NCI-H526 (cell line): Measurements from ENCODE around the gene ITGB7.

Experiments
- DNase-seq, 2 experiments: peaks; one replicate each; lab custom pipeline; 2025; lab: John Stamatoyannopoulos, UW

The ITGB7 gene

GRCh38 chr12:53207042-53207441 lies at the start of gene ITGB7:
TSS of gene ITGB7 (minus strand) at chr12:53207251. CDS start at chr12:53200443, 6,808 bp downstream.
- DNase-seq: no peak

DNA sequence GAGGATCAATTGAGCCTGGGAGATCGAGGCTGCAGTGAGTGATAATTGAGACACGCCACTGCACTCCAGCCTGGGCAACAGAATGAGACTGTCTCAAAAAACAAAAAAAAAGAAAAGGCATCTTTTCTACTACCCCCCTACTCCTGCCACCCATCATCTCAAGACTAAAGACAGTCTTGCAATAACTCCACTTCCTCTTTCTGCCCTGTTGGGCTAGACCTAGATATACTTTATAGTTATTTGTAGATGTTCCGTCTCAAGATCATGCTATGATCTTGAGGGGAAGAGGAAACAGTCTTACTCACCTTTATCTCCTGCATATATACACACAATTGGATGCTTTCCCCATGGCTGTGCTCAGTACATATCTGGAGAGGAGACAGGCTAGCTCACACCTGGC lies 48.9 kb upstream of the ITGB7 start:
- no peak for DNase-seq

- no peak for DNase-seq
Observed at GRCh38 chr12:53254816-53255545, 47.9 kb upstream of the ITGB7 start.

- DNase-seq: no peak
Observed at GRCh38 chr12:53253298-53253697, 46.2 kb upstream of the ITGB7 start.

DNA sequence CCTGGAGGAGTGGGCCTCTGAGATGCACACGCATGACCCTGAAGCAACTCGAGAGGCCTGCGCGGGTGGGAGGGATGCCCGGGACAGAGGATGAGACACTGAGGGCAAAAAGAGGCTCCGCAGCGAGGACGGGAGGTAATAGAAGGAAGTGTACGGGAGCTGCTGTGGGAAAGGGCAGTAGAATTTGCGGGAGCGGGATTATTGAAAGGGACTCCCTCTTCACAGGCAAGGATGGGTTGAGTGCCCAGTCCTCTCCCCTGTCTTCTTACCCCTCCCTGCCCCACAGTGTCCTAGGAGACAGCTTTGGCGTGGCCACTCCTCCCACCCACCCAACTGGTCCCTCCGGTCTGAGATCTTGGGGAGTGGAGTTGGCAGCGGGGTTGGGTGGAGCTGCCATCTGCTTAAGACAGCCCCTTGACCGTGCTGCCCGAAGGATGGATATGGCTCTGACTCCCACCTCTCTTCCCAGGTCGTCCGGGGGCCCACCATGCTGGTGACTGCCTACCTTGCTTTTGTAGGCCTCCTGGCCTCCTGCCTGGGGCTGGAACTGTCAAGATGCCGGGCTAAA lies 45.4 kb upstream of the ITGB7 start:
- DNase-seq: peak in 1 of 2 experiments; percentile 45

DNA sequence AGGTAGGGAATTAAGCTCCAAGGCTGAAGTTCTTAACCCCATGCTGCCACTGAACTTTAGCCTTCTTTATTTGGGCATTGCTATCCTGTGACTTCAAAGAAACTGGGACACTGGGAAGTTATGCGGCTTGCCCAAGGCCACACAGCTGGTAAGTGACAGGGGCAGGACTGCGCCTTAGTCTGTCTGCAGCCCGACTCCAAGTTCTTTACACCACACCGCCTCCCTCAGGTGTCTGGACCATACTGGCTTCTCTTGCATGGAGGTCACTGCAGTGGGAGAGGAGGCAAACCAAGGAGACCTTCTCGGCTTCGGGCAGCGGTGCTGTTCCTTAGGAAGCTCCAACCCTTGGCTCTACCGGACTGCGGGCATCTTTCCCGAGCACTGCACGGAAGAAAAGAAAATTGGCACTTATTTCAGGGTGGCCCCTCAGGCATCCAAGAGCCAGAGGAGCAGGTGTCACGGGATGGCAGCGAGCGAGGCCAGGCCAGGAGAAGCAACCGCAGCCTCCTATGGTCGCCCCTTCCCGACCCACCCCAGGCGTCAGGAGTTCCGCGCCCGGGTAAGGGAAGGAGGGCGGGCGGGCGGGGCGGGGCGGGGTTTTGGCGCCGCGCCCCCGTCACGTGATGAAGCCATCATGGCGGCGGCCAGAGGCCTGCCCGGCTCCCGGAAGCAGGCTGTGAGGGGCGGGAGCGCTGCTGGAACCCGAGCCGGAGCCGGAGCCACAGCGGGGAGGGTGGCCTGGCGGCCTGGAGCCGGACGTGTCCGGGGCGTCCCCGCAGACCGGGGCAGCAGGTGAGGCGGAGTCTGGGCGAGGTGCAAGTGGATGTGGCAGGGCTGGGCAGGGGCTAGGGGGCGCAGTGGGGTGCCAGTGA lies 44.7 kb upstream of the ITGB7 start:
- DNase-seq: peak; percentile 33 to 81

GRCh38 chr12:53245286-53245685 lies 38.2 kb upstream of the ITGB7 start:
- DNase-seq: no peak

DNA sequence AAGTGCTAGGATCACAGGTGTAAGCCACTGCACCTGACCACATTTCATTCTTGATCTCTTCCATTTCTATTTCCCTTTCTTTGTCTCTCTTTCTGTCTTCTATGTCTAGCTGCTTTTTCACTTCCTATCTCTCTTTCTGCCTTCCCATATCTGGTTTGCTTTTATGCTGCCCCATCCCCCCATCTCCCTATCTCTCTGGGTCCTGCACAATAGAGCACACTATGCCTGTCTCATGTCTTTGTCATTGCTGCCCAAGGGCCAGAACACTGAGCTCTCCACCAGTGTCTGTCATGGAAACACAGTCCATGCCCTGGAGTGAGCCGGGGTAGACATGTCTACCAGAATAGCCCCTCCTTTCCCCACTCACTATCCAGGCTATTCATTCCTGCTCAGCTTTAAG lies 37.3 kb upstream of the ITGB7 start:
- no peak for DNase-seq

DNA sequence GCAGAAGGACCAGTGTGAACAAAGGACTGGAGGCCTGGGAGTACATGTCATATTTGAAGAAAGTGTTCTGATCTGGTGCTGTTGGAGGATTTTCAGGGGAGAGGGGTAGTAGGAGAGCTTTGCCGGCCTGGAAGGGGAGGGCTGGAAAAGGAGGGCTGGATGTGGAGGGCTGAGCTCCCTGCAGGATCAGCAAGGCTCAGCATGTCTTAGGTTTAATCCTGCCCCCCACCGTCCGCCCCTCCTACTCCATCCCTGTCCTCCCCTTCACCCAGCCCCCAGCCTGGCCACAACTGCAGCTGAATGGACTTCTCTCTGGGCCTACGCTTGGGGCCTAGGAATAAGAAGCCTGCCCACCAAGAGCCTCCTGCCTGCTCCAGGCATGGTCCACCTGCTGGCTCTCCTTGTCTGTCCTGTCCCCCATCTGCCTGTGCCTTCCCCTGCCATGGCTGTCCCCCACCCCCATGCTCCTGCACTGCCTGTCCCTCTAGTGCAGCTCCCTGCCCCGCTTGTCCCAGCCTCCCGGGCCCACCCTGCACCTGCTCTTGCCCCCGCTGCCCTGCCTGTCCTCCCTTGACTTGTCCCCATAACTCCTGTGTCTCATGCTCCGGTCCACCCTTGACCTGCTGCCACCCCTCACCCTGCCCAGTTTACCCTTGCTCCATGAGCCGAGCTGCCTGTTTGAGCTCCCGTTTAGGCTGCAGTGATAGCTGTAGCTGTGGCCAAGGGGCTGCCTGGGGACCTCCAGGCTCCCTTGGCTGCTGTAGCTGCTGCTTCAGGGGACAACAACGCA lies 34.8 kb upstream of the ITGB7 start:
- DNase-seq: no peak

DNA sequence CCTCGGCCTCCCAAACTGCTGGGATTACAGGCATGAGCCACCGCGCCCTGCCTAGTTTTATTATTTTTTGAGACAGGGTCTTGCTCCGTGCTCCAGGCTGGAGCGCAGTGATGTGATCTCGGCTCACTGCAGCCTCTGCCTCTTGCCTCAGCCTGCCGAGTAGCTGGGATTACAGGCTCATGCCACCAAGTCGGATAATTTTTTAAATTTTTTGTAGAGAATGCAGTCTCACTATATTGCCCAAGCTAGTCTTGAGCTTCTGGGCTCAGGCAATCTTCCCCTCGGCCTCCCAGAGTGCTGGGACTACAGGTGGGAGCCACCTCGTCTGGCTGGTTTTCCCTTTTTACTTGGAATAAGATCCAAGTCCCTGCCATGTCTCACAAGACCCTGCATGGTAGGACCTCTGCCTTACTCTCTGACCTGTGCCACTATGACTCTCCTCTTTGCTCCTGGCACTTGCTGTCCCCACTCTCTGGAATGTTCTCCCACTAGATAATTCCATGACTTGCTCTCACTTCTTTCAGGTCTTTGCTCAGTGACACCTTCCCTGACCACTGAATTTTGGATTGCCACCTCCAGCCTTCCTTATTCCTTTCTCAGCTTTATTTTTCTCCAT lies 32.7 kb upstream of the ITGB7 start:
- DNase-seq: no peak

DNA sequence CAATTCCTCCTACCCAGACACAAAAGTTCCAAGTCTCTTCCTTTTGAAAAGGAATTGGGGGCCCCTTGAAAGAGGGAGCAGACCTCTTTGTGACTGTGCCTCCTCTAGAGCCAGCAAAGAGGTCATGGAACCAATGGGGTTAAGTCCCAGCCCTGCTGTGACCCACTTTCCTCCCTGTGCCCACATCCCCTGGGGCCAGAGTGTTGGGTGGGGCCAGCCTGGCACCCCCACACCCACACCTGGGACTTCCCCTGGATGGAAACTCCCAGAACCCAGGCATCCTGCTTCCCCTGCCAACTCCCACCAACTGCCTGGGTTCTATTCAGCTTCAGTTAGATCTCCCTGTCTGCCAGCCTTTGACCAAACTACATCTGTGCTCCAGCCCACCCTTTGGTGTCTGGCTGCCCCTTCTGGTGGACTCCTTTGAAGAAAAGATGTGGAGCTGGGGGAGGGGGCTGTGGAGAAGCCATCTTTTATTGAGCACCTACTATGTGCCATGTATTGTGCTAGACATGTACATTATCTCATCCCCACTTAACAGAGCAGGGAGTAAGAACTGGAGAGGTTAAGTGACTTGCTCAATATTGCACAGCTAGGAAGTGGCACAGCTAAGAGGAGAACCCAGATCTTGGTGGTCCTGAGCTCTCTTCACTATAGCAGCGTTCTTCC lies 29.5 kb upstream of the ITGB7 start:
- no peak for DNase-seq

DNA sequence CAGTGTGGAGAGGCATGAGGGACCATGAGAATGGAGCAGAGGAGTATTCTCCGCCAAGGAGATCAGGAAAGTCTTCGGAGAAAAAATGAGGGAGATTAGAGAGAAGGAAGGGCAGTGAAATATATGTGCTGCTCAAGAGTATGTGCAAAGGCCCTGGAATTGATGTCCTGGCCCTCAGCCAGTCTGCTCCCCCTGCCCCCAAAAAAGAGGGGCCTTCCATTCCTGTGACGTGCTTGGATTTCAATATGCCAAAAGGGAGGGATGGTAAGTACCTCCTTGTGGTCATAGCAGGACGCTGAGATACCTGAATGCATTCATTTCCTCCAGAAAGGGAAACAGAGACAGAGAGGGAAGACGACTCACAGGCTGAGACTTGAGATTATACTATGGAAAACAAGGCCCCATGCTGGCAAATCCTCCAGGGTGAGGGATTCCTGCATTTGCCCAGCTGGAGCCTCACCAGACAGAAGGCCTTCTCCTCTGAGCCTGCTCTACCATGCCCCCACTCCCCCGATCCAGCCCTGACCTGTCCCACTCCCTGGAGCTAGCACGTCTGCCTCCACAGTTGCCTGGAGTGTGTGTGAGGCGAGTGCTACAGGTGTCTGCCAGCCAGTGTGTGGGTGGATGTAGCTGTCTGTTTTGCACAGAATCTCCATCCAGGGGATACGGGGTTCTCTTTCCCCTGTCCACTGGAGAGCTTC lies 28.8 kb upstream of the ITGB7 start:
- DNase-seq: no peak

DNA sequence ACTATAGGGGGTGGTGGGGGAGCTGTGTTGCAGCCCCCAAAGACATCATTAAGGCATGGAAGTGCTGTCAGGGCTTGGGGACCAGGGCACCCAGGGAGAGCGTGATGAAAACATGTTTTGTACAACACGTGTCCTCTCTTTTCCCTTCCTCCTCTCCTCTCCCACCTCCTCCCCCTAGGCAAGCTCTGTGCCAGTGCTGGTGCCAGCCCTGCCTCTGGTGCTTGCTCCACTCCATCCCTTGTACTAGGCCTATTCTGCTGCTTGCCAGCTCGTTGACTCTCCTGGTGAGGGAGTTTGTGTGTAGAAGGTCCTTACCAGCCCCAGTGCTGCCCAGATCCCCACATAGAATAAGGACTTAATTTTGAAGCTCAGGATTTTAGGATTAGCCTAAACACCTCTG lies 28.1 kb upstream of the ITGB7 start:
- no peak for DNase-seq

DNA sequence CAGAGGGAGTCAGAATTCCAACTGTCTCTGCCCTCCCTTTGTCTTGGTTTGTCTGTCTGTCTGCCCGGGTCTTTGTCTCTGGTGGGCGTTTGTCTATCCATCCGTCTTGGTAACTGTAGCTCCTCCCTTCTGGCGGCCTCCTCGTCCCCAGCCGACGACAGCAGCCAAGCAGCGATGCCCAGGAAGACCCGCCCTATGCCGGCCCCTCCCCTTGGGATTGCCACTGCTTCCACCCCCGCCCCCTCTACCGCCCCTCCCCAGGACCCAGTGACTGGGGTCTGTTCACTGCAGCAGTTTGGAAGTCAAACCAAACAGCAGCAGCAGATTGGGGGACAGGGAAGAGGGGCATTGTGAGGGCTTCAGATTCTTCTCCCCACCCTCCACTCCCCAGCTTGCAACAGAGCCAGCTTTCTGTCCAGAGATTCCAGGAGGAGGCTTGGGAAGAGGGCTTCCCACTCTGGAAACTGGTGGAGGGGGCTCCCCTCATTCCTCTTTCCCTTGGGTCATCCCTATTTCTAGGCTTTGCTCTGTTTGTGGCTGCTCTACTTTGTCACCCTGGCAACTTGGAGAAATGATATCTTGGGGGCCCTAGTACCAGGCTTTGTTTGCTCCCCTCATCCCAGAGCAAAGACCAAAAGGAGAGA lies 27.3 kb upstream of the ITGB7 start:
- DNase-seq: peak in 1 of 2 experiments; percentile 24

- no peak for DNase-seq
Observed at GRCh38 chr12:53233671-53234121, 26.6 kb upstream of the ITGB7 start.

- peak; percentile 43 to 64 for DNase-seq
Observed at GRCh38 chr12:53232646-53233461, 25.8 kb upstream of the ITGB7 start.

DNA sequence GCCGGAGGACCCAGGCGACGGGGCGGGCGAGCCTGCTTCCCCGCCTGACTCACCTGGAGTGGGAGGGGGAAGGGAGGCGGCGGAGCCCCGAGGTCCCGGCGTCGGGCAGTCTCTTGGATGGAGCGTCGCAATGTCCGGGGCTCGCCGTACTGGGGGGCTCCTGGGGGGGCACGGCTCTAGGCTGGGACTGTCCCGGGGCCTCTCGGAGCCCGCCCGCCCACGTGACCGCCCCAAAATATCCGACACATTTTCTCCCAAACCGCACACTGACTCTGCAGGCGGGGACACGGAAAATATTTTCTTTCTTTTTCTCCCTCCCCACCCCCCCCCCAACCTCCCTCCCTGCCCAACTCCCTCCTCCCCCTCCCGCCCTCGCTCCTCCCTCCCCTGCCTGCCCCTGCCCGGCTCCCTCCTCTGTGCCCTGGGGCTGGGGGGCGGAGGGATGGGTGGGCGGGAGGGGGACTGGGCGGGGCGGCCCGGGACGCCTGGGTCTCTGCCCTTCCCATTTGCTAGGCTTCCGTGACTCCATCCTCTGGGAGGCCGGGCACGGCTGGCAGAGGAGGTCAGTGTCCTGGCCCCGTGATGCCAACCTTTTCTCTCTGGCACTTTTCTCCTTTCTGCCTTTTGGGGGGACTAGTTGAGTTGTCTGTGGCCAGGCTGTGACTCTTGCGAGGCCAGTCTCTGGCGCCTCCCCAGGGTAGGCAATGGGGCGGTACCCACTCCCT lies 25.0 kb upstream of the ITGB7 start, which contains the start of gene RARG:
TSS of gene RARG (minus strand) at position 289 of the 725 bp plus-strand sequence. CDS start 4,664 bp downstream, outside the sequence.
- peak in 1 of 2 experiments; percentile 59 for DNase-seq

GRCh38 chr12:53231671-53231920 lies 24.5 kb upstream of the ITGB7 start:
- no peak for DNase-seq
